HG03045 (cell line): ENCODE data around the gene AIFM3.

Experiments
- ATAC-seq: cut with Tn5 transposase; IDR thresholded peaks from one replicate; pipeline ENCODE4 v1.9.1; 2021; ENCODE audit warnings: mild to moderate bottlenecking, moderate library complexity; ENCODE audit not compliant: unreplicated experiment

AIFM3 gene

DNA sequence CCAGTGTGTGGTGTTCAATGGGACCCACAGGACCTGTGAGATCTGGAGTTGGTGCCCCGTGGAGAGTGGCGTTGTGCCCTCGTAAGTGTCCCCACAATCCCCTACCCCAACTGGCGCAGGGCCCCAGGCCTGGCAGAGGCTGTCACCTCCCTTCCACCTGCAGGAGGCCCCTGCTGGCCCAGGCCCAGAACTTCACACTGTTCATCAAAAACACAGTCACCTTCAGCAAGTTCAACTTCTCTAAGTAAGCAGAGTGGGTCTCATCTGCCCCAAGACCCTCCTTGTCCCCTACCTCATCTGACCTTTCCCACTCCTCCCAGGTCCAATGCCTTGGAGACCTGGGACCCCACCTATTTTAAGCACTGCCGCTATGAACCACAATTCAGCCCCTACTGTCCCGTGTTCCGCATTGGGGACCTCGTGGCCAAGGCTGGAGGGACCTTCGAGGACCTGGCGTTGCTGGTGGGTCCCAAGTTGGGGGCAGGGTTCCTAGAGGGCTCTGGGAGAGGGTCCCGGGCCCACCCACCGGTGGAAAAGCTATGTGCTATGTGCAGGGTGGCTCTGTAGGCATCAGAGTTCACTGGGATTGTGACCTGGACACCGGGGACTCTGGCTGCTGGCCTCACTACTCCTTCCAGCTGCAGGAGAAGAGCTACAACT, 56.0 kb downstream of the AIFM3 start:
- no peak for ATAC-seq

DNA sequence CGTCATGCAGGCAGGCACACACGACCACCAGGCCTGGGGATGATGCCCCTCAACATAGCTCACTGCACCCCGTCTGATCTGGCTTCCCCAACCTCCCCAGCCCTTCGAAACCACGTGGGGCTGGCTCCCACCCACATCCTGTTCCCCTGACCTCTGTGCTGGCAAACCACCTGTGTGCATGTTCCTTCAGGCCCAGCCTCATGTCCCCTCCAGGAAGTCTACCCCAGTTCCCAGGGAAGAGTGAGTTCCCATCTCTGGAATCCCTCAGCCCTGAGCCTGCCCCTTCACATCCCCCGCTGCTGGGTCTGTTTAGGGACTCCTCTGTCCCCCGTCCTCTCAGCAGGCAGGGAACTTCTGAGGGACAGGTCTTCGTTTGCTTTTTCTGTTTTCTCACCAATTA, 58.2 kb downstream of the AIFM3 start:
- no peak for ATAC-seq

DNA sequence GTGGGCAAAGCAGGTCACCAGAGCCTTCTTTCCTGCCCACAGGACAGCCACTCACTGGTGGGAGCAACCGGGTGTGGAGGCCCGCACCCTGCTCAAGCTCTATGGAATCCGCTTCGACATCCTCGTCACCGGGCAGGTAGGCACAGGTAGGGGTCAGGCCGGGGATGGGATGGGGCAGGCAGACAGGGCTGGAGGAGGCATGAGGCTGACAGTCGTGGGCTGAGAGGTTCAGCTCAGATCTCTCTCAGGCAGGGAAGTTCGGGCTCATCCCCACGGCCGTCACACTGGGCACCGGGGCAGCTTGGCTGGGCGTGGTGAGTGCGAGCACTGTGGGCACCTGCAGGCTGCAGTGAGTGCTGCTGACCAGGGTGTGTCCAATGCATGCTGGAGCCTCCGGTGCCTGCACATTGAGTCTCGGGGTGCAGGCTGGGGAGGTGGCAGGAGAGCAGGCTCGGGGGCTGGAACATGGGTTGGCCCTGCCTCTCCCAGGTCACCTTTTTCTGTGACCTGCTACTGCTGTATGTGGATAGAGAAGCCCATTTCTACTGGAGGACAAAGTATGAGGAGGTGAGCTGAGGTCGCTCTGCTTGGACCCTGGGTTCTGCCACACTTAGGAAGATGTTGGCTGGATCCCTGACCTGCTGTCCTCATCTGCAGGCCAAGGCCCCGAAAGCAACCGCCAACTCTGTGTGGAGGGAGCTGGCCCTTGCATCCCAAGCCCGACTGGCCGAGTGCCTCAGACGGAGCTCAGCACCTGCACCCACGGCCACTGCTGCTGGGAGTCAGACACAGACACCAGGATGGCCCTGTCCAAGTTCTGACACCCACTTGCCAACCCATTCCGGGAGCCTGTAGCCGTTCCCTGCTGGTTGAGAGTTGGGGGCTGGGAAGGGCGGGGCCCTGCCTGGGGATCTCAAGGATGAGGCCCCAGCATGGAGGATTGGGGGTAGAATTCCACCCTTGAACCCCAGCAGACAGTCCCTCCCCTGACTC, 59.0 kb downstream of the AIFM3 start:
- no peak for ATAC-seq

DNA sequence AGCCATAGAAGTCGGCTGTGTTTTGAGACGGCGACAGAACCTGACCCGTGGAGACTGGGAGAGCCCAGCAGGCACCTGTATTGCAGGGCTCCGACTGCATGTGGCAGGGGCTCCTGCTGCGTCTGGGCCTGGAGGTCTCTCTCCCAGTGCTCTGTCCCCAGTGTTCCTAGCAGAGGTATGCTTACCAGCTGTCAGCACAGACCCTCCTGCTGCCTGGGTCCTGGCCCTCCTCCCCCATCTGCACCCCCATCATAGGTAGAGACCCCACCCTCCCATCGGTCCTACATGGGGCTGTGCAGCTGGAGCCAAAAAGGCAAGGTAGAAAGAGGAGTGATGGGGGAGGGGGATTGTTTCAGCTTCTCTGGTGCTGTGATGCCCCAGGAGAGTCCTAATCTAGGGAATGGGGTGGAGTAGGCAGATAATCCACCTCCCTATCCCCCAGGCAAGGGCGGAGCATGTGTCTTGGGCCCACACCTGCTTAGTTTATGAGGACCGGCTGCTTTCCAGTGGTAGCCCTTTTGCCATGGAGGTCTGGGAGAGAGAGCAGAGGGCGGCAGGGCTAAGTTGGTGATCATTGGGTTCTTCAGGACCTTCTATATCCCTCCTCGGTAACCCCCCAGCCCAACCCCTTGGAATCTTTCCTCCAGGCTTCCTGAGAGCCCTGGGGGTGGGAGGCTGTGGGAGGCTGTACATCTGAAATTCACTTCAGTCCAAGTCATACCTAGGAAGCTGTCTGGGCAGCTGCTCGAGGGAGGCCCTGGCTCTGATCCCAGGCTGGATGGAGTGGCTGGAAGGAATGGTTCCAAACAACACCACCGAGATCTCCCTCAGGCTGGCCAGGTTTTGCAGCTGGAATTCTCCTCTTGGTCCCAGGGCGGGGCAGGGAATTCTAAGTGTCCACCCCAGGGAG, 60.0 kb downstream of the AIFM3 start:
- no peak for ATAC-seq

DNA sequence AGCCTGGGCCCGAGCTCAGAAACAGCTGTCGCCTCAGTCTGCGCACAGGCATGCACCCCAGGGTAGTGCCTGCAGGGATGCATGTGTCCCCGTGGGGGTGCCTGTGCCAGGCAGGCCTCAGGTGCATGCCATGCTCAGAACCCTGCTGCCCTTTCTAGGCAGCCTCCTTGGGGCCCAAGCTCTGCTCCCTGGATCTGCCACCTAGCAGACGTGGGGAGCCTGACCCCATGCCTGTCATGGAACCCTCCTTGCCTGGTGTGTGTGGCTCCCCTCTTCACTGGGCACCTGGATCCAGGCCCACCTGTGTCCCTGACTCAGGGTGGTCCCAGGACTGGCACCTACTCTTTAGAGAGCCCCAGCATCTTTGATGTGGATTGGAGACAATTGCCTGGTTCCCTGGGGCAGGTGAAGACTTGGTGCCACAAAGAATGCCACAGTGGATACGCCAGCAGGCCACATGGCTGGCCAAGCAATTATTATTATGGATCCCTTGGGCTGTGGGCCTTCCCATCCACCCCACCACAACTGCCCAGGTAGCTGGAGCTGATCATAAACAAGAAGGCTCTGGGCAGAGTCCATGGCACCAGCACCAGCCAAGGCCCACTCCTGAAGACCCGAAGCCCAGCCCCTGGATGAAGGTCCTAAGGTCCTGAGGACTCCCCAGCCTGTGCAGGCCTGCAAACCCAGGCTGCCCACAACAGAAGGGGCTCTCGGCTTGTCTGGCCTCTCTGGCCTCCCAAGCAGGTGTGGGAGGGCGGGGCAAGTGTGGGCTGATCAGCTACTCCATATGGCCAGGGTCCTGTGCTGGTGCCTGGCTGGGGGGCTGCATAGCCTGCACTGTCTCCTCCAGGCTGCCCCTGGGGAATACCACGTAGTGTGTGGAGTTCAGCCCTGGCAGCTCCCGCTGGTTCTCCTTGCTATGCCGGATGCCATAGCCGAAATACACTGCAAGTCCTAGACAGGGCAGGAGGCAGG, 61.5 kb downstream of the AIFM3 start:
- ATAC-seq: no peak

DNA sequence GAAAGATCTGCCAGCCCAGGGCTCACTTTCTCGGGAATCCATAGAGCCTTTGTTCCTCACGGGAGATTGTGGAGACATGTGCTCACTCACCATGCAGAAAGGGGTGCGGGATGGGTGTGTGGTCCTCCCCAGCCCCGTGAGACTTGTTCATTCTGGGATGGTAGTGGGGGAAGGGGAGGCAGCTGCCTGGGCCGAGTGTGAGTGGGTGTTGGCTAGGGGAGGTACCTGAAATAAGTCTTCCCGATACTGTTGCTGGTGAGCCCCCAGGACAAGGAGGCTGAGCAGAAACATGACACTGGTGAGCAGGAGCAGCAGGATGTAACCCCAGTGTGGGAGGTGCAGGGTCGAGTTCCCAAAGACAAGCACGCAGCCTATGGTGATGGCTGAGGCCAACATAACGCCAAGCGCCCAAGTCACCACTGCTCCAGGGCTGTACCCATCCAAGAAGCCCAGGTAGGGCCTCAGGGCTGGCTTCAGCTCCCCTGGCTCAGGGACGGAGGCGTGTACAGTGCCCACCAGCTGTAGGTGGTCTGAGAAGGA, 62.5 kb downstream of the AIFM3 start:
- no peak for ATAC-seq

DNA sequence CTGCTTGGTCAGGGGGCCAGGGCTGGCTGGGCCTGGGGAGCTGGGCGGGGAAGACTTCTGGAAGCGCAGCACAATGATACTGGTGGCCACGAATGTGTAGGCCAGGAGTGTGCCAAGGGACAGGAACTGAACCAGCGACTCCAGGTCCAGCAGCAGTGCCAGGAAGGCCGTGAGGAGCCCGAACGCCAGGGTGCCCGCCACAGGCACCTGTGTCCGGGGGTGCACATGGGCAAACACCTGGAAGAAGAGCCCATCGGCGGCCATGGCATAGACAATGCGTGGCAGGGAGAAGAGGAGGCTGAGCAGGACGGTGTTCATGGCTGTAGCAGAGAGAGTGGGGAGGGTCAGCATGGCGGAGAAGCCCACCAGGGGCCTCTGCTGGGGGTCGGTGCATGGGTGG, 63.0 kb downstream of the AIFM3 start:
- no peak for ATAC-seq
